Stimulated activated CD8-positive, alpha-beta memory T cell treated with anti-CD3 and anti-CD28 coated beads, Interleukin-4, amount 100 ng/mL, for 1 hour (primary cell): ENCODE data around the gene MPP3.
A peak's percentile ranks its signal among the peaks of the same experiment; 100 is the strongest.

Source experiments
- DNase-seq, 2 donors: peaks; one replicate each; pipeline ENCODE4 v3.0.0-alpha.2; 2020; ENCODE audit warnings: low read depth in 2 of 2, low spot score in 1 of 2

Gene MPP3

DNA sequence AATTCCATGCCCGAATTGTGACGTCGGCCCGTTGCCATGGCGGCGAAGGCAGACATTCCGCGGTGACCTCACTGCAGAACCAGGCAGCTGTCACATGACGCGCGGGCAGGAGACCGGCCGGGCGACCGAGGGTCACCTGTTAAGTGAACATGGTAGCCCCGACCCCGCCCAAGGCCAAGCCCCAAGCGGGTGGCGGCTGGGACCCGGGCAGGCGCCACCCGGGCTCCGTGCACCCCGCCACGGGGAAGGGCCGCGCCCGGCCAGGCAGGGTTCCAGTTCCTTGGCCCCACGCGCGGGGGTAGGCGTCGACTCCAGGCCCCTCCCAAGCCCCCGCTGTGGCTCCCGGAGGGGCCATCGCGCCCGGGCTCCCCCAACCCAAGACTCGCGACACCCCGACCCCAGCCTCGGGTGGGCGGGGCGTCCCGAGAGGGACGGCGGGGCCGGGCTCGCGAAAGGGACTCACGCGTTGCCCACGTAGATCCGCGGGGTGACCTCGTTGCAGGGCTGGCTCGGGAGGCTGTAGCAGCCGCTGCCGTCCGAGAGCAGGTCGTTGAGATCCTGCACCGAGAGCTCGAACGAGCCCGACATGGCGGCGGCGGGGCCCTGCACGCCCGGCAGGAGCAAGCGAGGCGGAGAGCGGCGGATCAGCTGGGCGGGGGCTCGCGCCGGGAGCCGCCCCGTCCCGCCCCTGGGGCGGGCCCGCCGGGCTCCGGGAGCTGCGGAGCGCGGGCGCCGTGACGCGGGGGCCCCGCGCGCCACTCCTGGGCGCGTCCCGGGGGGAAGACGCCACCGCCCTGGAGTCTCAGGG is 54.4 kb downstream of the MPP3 start, which contains the start of gene DUSP3:
Gene DUSP3, minus strand, starts transcription at position 641 of the 808 bp plus-strand sequence. Its CDS starts 53 bp downstream, at position 588.
- DNase-seq = peak; percentile 28 to 39

DNA sequence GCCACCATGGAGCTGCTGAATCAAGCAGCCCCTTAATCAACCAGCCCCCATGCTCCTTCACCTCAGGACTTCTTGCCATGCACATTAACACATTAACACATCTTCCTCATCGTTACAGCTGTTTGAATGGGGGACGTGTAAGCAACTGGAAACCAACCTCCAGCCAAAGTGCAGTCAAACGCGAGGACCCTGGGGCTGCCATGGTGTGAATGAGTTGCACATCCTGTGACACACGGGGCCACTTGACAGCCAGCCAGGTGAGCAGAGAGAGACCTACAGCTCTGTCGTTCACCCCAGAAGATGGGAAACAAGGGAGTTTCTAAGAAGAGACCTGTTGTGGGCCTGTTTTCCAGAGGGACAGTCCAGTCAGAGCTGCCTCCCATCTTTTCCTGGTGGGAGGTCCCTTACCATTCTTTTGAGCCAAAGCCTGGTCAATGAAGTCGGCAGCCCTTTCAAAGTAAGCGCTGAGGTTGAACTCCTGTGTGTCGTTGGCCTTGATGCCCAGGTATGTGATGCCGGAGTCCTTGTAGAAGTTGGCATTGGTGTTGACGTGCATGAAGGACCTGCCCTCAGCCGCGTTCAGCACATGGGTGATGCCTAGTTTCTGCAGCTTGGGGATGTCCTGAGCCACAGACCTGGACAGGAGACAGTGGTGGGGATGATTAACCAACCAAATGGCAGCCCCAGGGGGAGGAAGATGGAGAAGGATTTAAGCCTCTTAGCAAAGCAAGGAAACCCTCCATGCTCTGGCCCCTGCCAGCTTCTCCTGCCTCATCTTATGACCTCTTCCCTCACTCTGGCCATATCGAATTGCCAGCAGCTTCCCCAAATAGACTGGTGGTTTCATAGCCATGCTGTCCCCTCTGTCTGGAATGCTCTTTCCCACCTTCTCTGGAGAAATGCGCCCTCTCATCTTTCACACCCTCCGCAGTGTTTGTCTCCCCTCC is 58.4 kb downstream of the MPP3 start:
- DNase-seq = no peak

DNA sequence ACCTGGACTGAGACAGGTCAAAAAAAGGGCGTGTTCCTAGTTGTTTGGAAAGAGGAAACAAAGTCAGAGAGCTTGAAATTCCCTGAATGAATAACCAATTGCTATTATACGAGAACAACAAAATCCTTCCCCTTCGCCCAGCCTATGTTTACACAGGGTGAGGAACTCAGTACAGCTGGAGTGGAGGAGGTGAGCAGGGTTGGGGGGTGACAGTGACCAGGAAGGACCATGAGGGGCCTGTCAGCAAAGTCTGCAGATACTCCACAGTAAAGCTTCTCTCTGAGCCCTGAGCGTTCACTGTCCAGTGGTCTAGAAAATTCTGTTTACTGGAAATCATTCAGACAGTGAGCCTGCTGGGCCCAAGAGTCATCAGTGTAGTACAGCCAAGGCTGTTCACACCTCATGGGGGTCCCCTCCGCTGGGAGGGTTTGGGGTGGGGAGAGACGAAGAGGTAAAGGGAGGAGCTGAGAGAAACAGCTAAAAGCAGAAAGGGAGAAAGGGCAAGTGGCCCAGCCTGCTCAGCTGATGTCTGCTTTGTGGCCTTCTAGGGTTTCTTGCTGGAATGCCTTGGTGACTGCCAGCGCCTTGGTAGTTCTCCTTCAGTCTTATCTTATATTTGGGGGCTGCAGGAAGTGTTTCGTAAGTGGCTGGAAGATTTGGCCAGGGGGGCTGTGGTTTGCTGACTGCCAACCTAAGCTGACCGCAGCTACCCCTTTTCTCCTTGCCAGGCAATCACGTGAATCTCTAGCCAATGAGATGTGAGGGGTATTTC is 59.9 kb downstream of the MPP3 start:
- no peak for DNase-seq

DNA sequence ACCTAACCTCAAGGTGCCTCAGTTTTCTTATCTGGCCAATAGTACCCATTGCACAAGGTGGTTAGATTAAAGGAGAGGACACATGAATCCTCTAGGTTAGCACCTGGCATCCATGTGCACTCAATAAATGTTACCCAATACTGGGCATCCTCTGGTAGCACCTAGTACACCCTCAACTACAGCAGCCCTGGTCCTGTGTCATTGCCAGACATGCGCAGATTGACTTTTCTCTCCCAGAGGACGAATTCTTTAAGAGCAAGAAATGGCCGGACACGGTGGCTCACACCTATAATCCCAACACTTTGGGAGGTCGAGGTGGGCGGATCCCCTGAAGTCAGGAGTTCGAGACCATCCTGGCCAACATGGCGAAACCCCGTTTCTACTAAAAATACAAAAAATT is 61.5 kb downstream of the MPP3 start:
- no peak for DNase-seq

DNA sequence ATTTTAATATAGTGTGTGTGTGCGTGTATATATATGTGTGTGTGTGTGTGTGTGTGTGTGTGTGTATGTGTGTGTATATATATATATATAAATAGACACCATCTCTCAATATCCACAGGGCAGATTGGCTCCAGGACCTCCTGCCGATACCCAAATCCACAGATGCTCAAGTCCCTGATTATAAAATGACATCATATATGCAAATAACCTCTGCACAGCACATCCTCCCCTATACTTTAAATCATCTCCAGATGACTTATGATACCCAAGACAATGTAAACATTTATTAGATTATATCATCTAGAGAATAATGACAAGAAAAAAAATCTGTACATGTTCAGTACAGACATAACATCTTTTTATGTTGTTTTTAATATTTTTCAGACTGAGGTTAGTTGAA is 62.0 kb downstream of the MPP3 start:
- DNase-seq = no peak

DNA sequence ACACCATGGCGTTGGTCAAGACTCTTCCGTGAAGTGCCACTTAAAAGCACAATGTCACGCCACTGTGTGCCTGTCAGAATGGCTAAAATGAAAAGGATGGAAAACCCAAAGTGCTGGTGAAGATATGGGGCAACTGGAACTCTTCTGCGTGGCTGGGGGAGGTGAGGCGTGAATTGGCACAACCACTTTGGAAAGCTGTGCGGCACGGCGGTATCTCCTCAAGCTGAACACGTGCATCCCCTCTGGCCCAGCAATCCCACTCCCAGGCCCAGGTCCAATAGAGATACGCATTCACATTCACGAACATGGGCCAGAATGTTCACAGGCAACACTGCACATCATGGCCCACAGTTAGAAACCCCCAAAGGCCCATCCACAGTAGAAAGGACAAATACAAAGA is 63.1 kb downstream of the MPP3 start:
- DNase-seq = no peak

DNA sequence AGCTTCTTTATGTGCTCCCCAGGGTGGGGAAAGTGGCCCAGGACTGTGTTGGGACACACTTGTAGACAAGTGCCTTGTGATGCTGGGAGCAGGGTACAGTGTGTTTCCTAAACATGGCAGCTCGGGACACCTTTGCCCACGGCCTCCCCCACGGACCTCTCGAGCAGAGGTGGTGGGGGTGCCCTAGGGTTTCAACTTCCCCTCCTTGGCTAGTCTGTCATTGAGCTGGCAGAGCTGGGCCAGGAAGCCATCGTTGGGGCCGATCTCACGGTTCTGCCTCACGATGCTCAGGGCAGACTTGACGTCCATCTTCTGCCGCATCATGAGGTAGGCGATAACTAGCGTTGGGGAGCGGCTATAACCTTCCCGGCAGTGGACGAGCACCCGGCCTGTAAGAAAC is 63.5 kb downstream of the MPP3 start:
- no peak for DNase-seq

DNA sequence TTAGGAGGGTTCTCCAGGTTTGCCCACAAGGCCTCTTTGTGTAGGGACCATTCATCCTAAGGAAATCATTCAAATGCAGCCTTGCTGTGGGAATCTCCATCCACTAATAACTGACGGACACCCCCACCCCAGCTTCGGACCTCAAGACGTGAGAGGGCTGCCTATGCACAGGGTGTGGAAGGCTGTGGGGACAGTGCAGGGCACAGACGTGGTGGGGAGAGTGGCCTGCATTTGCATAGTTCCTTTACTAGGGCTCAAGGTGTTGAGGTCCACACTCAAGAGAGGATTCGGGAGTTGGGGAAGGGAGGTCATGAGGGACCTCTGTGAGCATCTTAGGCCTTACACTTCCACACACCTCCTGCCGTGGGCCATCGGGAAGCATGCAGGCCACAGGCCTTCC is 64.0 kb downstream of the MPP3 start:
- no peak for DNase-seq

DNA sequence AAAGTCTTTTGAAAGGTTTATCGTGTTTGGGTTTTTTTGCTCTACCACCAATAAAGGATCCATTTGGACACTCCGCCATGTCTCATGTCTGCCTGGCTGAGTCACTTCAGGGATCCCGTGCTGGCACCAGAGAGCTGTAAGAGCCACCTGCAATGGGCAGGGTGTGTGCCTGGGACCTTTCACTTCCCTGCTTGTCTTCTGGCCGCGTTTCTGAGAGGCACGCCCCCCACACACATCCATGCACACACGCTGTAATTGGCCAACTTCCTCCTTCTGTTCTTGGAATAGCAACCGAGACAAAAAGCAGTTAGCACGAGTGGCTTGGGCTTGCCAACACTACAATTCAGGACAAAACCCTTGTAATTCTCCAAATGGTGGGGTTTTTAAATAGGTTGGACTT is 64.6 kb downstream of the MPP3 start:
- DNase-seq = no peak

DNA sequence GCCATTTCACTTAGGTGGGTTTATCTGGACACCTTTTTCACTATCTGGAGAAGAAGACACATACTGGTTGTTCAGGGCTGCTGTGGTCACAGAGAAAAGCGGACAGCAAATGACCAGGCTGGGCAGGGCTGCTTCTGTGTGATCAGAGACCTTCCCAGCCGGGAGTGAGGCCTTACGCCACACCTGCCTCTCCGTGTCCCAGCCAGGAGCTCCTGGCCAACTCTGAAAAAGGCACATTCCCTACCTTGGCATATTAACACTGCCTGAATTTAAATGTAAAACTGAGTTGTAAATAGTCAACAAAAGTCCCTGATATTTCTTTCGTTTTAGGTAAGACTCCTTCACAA is 65.3 kb downstream of the MPP3 start:
- no peak for DNase-seq

DNA sequence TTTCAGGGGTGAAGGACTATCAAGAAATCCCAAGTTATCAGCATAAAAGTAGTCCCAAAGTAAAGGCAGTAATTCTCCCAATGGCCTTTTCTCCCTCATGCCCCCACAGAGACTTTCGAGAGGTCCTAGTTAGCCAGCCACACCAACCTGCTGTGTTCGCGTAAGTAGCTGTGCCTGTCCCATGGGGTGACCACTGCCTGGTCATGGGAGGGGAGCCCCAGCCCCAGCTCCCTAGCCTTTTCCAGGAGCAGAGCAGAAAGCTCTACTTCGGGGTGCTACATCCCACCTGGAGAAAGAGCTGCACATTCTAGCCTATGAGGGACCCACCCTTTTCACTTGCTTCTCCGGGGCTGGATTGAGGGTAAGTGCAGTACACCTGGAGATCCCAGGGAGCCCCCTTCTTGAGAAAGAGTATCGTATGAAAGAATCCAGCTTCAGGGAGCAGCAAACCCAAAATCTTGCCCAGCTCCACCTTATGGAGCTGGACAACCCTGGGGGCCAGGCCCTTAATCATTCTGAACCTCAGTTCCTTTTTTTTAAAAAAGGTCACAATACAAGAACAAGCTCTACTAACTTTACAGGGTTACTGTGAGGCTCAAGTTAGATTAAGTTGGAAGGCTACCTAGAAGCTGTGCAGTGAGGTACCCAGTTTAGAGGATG is 65.8 kb downstream of the MPP3 start:
- no peak for DNase-seq

DNA sequence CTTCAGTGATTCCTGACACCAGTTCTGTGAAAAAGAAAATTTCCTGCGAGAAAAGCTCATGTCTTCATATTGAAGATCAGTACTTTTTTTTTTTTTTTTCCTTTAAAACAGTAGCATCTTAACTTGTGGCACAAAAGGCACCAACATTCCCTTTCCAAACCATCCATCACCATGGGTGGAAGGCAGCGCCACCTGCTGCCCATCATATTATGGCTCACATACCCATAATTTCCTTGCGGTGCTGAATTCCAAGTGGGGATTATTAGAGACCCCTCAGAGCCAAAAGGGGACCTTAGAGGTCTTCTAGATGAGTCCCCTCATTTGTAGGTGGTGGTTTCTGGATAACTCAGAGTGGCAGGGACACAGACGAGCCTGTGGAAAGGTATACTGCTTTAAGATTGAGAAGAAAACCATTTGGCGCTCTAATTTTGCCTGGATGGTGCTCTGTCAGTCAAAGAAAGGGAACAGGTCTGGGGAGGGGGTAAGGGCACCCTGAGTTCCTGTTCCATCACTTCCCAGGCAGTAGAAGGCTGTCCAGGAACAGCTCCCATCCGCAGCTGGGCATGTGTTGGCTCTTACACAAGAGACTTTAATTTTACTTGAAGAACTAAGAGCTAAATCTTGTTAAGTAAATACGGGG is 66.4 kb downstream of the MPP3 start:
- DNase-seq = peak in 1 of 2 donors; percentile 14

DNA sequence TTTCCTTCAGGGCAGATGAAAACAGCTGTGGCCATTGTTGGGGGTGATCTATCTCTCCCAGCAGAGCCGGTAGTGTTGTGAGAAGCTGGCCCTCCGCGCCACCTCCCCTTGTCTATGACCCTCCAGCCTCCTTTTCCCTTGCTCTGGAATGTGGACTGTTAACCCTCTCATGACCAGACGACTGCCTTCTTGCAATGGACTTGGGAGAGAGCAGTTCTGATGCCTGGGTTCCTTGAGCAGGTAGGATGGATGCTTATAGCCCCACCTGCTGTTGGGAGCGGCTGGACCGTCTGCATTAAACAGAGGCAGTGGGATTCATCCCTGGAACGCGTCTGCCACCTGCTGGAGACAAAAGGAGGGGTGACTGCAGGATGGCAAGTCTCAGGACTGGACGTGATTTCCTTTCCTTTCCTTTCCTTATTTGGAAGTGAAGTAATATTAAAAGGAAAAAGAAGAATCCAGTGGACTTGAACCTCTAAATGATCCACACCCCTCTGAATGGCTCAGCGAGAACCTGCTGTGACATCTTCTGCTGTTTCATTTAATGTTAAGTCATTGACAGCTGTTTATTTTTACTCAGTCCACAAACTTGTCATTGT is 72.6 kb downstream of the MPP3 start:
- DNase-seq = peak; percentile 70 to 71

DNA sequence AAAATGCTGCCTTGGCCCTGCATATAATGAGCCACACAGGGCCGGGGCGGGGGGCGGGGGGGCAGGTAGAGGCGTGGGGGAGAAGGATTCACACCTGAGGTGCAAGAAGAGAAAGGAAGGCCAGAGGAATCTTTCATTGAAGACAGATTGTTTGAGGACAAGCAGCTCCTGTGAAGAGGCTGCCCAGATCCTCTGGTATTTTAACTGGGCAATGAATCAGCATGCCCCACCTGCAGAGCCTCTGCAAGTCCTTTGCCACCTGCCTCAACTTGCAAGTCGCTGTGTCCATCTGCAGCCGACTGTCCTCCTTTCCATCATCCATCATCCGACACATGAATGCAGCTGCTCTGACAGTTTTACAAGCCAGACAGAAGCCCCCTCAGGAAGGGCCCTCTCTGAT is 73.1 kb downstream of the MPP3 start:
- DNase-seq = no peak

DNA sequence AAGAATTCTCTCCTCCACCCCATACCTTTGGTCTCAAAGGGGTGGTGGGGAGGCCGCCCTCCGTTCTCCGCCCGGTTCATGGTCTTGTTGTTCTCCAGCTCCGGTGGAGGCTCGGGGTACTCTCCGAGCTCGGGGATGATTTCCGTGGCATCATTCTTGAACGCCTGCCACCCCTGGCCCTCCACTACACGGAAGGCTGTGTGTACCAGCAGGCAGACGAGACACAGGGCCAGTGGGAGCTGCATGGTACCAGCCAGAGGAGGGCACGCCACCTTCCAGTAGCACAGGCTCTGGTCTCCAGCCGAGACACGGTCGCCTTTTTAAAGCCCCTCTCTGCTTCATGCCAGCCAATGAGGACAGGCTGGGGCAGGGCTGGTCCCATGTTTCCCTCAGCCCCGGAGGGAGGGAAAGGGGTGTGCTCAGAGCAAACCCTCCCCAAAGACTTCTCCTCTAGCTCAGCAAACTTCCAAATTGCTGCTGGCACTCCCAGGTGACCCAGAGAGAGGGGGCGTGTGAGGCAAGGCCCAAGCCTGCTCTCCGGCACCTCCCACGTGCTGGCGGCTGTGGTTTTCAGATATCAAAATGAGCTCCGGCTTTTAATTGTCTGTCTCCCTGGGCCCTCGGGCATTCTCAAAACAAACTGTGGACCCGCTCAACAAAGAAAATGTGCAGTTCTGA is 74.3 kb downstream of the MPP3 start, which contains the start of gene SOST:
Gene SOST, minus strand, starts transcription at position 295 of the 678 bp plus-strand sequence. Its CDS starts 50 bp downstream, at position 245.
- DNase-seq = no peak

DNA sequence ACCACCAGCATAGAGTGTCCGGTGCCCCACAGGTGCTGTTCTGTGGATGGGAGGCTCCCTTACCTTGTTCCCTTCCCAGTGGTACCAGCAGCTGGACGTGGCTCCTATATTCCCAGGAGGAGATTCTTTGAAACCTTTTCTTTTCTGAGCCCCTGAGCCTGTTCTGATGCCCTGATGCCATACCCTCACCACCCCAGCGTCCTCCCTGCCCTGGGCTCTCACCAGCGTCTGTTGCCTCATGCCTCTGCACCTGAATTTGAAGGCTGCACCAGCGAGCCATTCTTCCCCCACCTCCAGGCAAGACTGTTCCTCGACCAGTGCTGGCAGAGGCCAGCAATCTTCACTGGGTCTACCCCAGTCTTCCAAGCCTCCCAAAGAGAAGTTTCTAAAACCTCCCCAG is 74.9 kb downstream of the MPP3 start:
- no peak for DNase-seq

DNA sequence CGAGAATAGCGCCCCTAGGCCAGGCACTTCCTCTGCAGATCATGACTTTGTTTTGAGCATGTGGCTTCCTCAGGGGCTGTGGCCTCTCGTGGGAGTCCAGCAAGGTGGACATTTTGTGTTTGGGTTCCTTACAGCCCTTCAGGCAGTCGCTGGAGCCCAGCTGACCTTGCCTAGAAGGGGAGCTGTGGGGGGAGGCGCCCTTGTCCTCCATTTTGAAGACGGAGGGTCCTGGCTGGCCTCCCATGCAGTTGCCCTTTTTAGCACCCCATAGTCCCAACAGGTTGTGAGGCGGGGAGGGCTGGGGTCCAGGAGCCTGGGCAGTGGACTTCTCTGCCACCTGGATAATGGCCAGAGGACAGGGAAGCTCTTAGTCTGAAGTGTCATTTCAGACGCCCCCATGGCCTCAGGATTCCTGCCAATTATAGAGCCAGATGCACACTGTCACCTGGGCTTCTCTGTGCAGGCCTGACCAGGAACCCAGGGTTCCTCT is 75.7 kb downstream of the MPP3 start:
- DNase-seq = no peak

DNA sequence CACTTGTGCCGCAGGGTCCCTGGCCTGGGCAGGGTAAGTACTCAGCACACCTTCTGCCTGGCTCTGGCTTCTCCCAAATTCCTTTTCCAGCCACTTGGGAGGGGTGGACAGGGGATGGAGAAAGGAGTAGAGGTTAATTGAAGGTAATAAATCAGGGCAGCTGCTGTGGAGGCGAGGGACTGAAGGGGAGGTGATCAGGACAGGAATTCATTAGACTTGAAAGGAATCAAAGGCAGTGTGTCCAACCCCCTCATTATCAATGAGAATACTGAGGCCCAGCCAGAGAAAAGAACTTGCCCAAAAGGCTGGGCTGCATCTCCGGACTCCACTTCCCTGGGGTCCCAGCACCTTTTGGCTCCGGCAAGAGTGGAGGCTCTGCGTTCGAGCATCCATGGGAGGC is 76.7 kb downstream of the MPP3 start:
- no peak for DNase-seq

DNA sequence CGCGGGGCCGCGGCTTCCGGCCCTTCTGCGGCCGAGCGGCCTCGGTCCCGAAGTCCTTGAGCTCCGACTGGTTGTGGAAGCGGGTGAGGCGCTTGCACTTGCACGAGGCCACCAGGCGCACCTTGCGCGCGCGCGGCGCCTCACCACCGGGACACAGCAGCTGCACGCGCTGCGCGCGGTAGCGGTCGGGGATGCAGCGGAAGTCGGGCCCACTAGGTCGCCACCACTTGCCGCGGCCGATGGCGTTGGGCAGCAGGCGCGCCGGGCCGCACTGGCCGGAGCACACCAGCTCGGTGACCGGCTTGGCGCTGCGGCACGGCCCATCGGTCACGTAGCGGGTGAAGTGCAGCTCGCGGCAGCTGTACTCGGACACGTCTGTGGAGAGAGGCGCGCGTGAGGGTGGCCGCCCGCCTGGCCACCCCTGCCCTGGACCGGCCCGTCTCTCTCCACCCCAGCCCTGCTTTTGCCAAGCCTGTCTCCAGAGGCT is 77.5 kb downstream of the MPP3 start:
- no peak for DNase-seq
